Prostate gland (tissue), 2 donors: Measurements from ENCODE around the gene ARFRP1. TPM values are rescaled to one million over a fixed set of nuclear protein-coding genes. Genes with fewer than 3 reads are reported as not detected.

Source experiments
- DNase-seq: peaks from one replicate; pipeline ENCODE4 v3.0.0-alpha.2; 2019; ENCODE audit warnings: low spot score
- H3K27ac ChIP-seq, 2 donors: fragments of 200-600 bp; sonication (generic); 2 replicates each; pipeline ENCODE4 v1.5.1; 2017 to 2019
- H3K27me3 ChIP-seq: fragments of 200-600 bp; sonication (generic); replicated peaks from 2 replicates; pipeline ENCODE4 v1.5.1; 2019; ENCODE audit not compliant: insufficient read depth
- H3K36me3 ChIP-seq, 2 donors: fragments of 200-600 bp; sonication (generic); 1 replicate in 1 of 2; 2 replicates in 1 of 2; pipeline versions ENCODE4 v1.5.1 to v1.8.1; 2017 to 2019
- H3K4me1 ChIP-seq: fragments of 200-600 bp; sonication (generic); replicated peaks from 2 replicates; pipeline ENCODE4 v1.5.1; 2019
- H3K4me3 ChIP-seq, 2 donors: fragments of 200-600 bp; sonication (generic); 2 replicates each; pipeline ENCODE4 v1.5.1; 2017 to 2019
- H3K9me3 ChIP-seq: fragments of 200-600 bp; sonication (generic); 2 replicates; pipeline ENCODE4 v1.5.1; 2017
- POLR2A ChIP-seq: fragments of 450-650 bp; IDR thresholded peaks from one replicate; pipeline ENCODE4 v1.6.1; 2016; ENCODE audit warnings: antibody characterized with exemption, mild to moderate bottlenecking
- POLR2AphosphoS5 ChIP-seq: sonication (generic); formaldehyde crosslinking; IDR thresholded peaks from one replicate; pipeline ENCODE4 v1.6.1; 2017; ENCODE audit warnings: antibody characterized with exemption
- WGBS: methylation state at CpG from one replicate; pipeline ENCODE4 v1.1.5; 2018; 5-methylcytosine and 5-hydroxymethylcytosine counted together
- intact Hi-C: fragments of 100-400 bp; cut with DNase I; formaldehyde crosslinking; loops from one replicate; pipeline ENCODE4 v1.14.2; 2022
- total RNA-seq, 2 donors: library from RNA; depleted of rRNA; stranded (reverse); fragments of >200 nt; gene quantifications; one replicate each; pipeline ENCODE4 v1.1.0, GENCODE V29; 2016
- TF ChIP-seq, protein P1 (sequence below), 4 experiments: fragments of 200-600 bp in 2 of 4; fragments of 450-650 bp in 2 of 4; sonication (generic) in 2 of 4; IDR thresholded peaks; 1 replicate in 3 of 4; 2 replicates in 1 of 4; pipeline ENCODE4 v1.5.1; 2016 to 2019; ENCODE audit warnings: antibody characterized with exemption in 4 of 4, mild to moderate bottlenecking in 2 of 4, moderate library complexity in 2 of 4

Gene ARFRP1
- total RNA-seq, 2 donors from 2014 or later, result 36.8 to 50.8 TPM

DNA sequence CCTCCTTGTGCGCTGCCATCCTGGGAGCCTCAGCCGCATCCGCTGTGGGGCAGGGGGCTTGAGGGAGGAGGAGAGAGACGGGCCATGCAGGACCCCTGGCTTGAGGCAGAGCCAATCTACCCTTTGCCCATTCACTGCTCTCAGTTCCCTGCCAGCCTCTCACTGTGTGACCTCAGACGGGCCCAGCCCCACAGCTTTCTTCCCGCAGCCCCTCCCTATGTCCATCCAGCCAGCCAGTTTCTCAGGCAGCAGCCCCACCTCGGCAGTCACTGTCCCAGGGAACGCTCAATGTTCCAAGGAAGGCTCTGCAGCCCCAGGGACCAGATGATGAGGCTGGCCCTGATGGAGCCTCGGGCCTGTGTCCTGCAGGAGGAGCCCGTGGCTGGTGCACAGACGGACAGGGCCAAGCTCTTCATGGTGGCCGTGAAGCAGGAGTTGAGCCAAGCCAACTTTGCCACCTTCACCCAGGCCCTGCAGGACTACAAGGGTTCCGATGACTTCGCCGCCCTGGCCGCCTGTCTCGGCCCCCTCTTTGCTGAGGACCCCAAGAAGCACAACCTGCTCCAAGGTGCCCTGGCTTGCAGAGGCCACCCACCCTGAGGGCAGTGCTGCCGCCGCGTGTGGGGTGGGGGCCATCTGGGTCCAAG lies 15.2 kb downstream of the ARFRP1 start:
- 71% methylated on average over 17 of the region's 20 CpGs for WGBS
- Histone ChIP-seq H3K36me3 (no peaks in the 10 kb centered on the region), H3K4me3 (no peak overlapping the region), H3K4me1 (peaks cover 7% of the 10 kb centered on the region), H3K9me3 (no peaks in the 10 kb centered on the region), H3K27ac (no peak overlapping the region), H3K27me3 (no peaks in the 10 kb centered on the region)
- intact Hi-C loops, result no loop called here
- no peak for DNase-seq
- TF ChIP-seq, protein P1, sequence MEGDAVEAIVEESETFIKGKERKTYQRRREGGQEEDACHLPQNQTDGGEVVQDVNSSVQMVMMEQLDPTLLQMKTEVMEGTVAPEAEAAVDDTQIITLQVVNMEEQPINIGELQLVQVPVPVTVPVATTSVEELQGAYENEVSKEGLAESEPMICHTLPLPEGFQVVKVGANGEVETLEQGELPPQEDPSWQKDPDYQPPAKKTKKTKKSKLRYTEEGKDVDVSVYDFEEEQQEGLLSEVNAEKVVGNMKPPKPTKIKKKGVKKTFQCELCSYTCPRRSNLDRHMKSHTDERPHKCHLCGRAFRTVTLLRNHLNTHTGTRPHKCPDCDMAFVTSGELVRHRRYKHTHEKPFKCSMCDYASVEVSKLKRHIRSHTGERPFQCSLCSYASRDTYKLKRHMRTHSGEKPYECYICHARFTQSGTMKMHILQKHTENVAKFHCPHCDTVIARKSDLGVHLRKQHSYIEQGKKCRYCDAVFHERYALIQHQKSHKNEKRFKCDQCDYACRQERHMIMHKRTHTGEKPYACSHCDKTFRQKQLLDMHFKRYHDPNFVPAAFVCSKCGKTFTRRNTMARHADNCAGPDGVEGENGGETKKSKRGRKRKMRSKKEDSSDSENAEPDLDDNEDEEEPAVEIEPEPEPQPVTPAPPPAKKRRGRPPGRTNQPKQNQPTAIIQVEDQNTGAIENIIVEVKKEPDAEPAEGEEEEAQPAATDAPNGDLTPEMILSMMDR (IDR thresholded peaks at IDR 0.05), result no peak
- TF ChIP-seq POLR2A (no peak), POLR2AphosphoS5 (no peak)

DNA sequence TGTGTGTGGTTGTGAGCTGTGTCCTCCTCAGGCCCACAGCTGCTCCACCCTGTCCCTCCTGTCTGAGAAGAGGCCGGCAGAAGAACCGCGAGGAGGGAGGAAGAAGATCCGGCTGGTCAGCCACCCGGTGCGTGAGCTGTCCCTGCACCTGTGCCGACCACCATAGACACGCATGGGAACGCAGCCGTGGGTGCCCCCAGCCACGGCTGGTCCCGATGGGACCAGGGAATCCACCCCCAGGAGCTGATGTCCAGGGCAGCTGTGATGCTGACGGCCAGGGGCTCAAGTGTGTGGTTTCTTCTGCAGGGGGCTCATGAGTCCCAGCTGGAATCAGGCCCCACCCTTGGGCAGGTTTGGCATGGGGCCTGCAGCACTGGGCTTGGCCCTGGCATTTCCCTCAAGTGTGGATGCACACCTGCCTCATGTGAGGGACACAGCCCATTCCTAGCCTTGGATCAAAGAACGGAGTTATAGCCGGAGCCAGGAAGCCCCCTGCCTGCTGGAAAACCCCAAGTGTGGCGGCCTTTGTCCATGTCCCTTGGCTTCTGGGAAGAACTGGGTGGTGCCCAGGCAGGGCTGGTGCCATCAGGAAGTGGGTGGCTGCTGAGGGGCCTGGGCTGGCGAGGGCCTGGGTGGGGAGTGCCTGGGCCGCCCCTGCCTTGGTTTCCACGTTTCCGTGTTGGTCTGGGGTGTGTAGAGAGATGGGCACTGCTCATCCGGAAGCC lies 15.9 kb downstream of the ARFRP1 start:
- no peak overlapping the region for H3K27ac ChIP-seq
- intact Hi-C loops, result no loop called here

DNA sequence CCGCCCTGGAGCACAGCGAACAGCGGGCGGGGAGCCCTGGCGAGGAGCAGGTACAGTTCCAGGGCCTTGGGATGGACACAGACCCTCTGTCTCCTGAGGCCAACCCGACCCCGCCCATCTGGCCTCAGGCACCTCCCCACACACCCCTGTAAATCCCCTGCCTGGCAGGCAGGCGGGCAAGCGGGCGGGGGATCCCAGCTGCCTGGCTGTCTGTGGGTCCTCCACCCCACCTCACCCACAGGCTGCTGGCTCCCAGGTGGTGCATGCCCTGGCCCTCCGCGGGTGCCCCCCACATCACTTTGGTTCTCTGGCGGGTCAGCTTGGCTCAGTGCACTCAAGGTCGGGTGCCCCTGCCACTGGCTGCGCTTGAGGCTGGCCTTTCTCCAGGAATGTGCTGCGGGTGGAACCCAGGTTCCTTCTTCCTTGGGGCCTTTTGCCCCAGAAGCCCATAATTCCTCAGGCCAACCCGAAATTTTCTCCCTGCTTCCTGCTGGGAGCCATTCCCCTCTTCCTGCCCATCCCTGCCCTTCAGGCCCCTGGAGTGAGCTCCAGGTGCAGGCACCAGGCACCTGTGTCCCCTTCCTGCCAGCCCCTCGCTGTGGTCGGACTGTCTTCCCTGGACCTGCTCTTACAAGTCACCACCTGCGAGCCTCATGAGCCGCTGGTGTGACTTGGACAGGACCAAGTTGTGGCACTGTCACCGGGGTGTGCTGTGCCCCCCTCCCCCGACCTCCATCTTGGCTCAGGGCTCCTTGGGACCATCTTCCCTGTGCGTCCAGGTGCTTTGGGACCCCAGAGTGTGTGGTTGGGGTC lies 16.7 kb downstream of the ARFRP1 start:
- Histone ChIP-seq H3K9me3 (no peaks in the 10 kb centered on the region), H3K36me3 (no peaks in the 10 kb centered on the region), H3K27me3 (no peaks in the 10 kb centered on the region), H3K4me1 (no peaks in the 10 kb centered on the region), H3K4me3 (no peak overlapping the region), H3K27ac (no peak overlapping the region)
- no peak for TF ChIP-seq POLR2AphosphoS5
- TF ChIP-seq POLR2A, result no peak
- TF ChIP-seq, protein P1 (IDR thresholded peaks at IDR 0.05), result no peak
- DNase-seq, result no peak
- WGBS, result 68% methylated on average over 24 of the region's 24 CpGs
- intact Hi-C loops, result no loop called here

More for the DNA sequence above, 15.9 kb downstream of the ARFRP1 start:
- no peaks in the 10 kb centered on the region for H3K36me3 ChIP-seq
- peaks cover 2% of the 10 kb centered on the region for H3K4me1 ChIP-seq
- H3K4me3 ChIP-seq, result no peak overlapping the region
- TF ChIP-seq POLR2A (no peak), POLR2AphosphoS5 (no peak)
- TF ChIP-seq, protein P1 (IDR thresholded peaks at IDR 0.05), result no peak
- DNase-seq, result no peak
- no peaks in the 10 kb centered on the region for H3K27me3 ChIP-seq
- H3K9me3 ChIP-seq, result no peaks in the 10 kb centered on the region
- WGBS, result 84% methylated on average over 21 of the region's 21 CpGs

DNA sequence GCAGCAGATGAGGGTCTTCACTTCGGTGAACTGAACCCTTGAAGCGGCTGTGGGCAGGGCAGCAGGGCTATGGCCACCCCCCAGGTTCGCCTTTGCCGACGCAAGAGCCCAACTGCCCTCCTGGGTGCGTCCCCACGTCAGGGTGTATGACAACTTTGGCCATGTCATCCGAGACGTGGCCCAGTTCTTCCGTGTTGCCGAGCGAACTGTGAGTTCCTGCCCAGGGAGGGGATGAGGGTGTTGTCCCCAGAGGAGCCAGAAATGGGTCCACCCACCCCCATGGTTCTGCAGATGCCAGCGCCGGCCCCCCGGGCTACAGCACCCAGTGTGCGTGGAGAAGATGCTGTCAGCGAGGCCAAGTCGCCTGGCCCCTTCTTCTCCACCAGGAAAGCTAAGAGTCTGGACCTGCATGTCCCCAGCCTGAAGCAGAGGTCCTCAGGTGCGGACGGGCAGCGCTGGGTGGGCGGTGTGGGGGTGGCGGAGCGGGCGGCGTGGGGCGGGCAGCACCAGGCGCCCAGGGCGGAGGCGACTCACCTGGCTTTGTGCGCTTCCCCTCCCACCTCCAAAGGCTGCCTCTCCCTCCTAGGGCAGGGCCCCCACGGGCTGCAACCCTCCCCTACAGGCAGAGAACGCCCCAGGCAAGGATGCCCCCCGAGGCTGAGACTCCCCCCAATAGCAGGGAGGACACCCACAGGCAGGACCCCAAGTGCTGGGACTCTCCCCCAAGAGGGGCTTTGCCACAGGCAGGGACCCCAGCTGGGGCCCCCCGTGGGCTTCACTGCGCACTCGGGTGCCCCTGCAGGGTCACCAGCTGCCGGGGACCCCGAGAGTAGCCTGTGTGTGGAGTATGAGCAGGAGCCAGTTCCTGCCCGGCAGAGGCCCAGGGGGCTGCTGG lies 17.5 kb downstream of the ARFRP1 start:
- WGBS, result 85% methylated on average over 31 of the region's 40 CpGs
- Histone ChIP-seq H3K27me3 (no peaks in the 10 kb centered on the region), H3K9me3 (no peaks in the 10 kb centered on the region), H3K4me1 (no peaks in the 10 kb centered on the region), H3K27ac (no peak overlapping the region), H3K36me3 (no peaks in the 10 kb centered on the region), H3K4me3 (no peak overlapping the region)
- intact Hi-C loops, result no loop called here
- TF ChIP-seq, protein P1 (IDR thresholded peaks at IDR 0.05), result no peak
- TF ChIP-seq POLR2A (no peak), POLR2AphosphoS5 (no peak)
- DNase-seq, result no peak
